GM12875 (cell line): ENCODE data around the gene LDLRAD4.

Experiments
- H3K4me3 ChIP-seq: one replicate; pipeline ENCODE4 v1.5.1; 2011; ENCODE audit warnings: low read depth, low read length, control low read depth
- CTCF ChIP-seq: IDR thresholded peaks from 2 replicates; pipeline ENCODE4 v1.5.1; 2011; ENCODE audit warnings: low read depth, mild to moderate bottlenecking, control low read depth, inconsistent platforms, low read length, moderate library complexity, borderline replicate concordance; ENCODE audit not compliant: insufficient read depth

LDLRAD4 gene

GRCh38 chr18:13262839-13263691 is 44.5 kb downstream of the LDLRAD4 start:
- no peak overlapping the region for H3K4me3 ChIP-seq
- no peak for TF ChIP-seq CTCF

- TF ChIP-seq CTCF: no peak
- no peak overlapping the region for H3K4me3 ChIP-seq
These were observed 45.8 kb downstream of the LDLRAD4 start for GRCh38 chr18:13264091-13265007.

GRCh38 chr18:13265008-13265910 is 46.7 kb downstream of the LDLRAD4 start:
- no peak overlapping the region for H3K4me3 ChIP-seq
- no peak for TF ChIP-seq CTCF

- TF ChIP-seq CTCF: no peak
- no peak overlapping the region for H3K4me3 ChIP-seq
These were observed 47.3 kb downstream of the LDLRAD4 start for GRCh38 chr18:13265911-13266217.

GRCh38 chr18:13266218-13267100 is 47.9 kb downstream of the LDLRAD4 start:
- H3K4me3 ChIP-seq: no peak overlapping the region
- no peak for TF ChIP-seq CTCF

- H3K4me3 ChIP-seq: no peak overlapping the region
- no peak for TF ChIP-seq CTCF
These were observed 48.9 kb downstream of the LDLRAD4 start for GRCh38 chr18:13267431-13267873.
